Left lung (tissue), 10 donors: ENCODE data around the gene ELAVL1. TPM values are rescaled to one million over a fixed set of nuclear protein-coding genes. Genes with fewer than 3 reads are reported as not detected.

Experiments
- ATAC-seq: fragments of 200-7000 bp; cut with Tn5 transposase; one replicate; pipeline ENCODE4 v1.9.1; 2020; ENCODE audit warnings: moderate library complexity
- DNase-seq, 4 donors: peaks; one replicate each; pipeline ENCODE4 v3.0.0-alpha.2; 2013 to 2020
- H3K27ac ChIP-seq, 2 donors: fragments of 200-600 bp; sonication (generic) in 1 of 2; one replicate each; pipeline versions ENCODE4 v1.5.0 to v1.8.0; 2020 to 2021
- H3K27me3 ChIP-seq, 2 donors: fragments of 200-600 bp; sonication (generic) in 1 of 2; one replicate each; pipeline versions ENCODE4 v1.5.0 to v1.8.0; 2020 to 2021
- H3K36me3 ChIP-seq, 2 donors: fragments of 200-600 bp; sonication (generic) in 1 of 2; one replicate each; pipeline versions ENCODE4 v1.5.0 to v1.8.0; 2020 to 2021
- H3K4me1 ChIP-seq, 2 donors: fragments of 200-600 bp; one replicate each; pipeline ENCODE4 v1.8.0; 2021
- H3K4me3 ChIP-seq, 2 donors: fragments of 200-600 bp; sonication (generic) in 1 of 2; one replicate each; pipeline versions ENCODE4 v1.5.0 to v1.8.0; 2020 to 2021; ENCODE audit warnings: mild to moderate bottlenecking in 1 of 2
- H3K9me3 ChIP-seq, 2 donors: fragments of 200-600 bp; sonication (generic) in 1 of 2; one replicate each; pipeline versions ENCODE4 v1.5.0 to v1.8.0; 2020 to 2021
- intact Hi-C, 2 donors: fragments of 100-400 bp; cut with DNase I; formaldehyde crosslinking; loops; one replicate each; pipeline versions ENCODE4 v1.11.2 to v1.14.2; 2022
- polyA plus RNA-seq, 6 donors: library from polyadenylated mRNA; unstranded; fragments of 120-200 nt; gene quantifications; one replicate each; pipeline ENCODE4 v1.2.1, GENCODE V29; 2013; ENCODE audit not compliant: insufficient read length in 6 of 6
- total RNA-seq, 2 donors: library from RNA; stranded (reverse); fragmentation: NEBNext Ultra II Directional; extraction: Animal tissue kit (Norgen Biotek cat#: 25700); gene quantifications; one replicate each; pipeline ENCODE4 v1.2.1, GENCODE V29; 2021
- TF ChIP-seq, protein P1 (sequence below), 2 donors: fragments of 200-600 bp; sonication (generic) in 1 of 2; IDR thresholded peaks; one replicate each; pipeline versions ENCODE4 v1.5.0 to v1.8.0; 2021; ENCODE audit warnings: antibody characterized with exemption in 2 of 2
- donor health status: DM: no; HTN: yes; CAD: no.
- donor health status: DM: no; HTN: no; CAD: no.

Gene ELAVL1
- total and polyA plus RNA-seq, 8 donors: 64.3 to 76.0 (median 71.2) TPM

GRCh38 chr19:8021374-8021773, 15.9 kb upstream of the ELAVL1 start:
- Histone ChIP-seq H3K4me3 (no peak overlapping the region), H3K27ac (no peak overlapping the region), H3K9me3 (no peaks in the 10 kb centered on the region), H3K27me3 (no peaks in the 10 kb centered on the region), H3K36me3 (no peaks in the 10 kb centered on the region), H3K4me1 (no peaks in the 10 kb centered on the region)
- intact Hi-C loops: no loop called here
- DNase-seq (peak in 1 of 4 donors; percentile 8), ATAC-seq (no peak)
- TF ChIP-seq, protein P1, sequence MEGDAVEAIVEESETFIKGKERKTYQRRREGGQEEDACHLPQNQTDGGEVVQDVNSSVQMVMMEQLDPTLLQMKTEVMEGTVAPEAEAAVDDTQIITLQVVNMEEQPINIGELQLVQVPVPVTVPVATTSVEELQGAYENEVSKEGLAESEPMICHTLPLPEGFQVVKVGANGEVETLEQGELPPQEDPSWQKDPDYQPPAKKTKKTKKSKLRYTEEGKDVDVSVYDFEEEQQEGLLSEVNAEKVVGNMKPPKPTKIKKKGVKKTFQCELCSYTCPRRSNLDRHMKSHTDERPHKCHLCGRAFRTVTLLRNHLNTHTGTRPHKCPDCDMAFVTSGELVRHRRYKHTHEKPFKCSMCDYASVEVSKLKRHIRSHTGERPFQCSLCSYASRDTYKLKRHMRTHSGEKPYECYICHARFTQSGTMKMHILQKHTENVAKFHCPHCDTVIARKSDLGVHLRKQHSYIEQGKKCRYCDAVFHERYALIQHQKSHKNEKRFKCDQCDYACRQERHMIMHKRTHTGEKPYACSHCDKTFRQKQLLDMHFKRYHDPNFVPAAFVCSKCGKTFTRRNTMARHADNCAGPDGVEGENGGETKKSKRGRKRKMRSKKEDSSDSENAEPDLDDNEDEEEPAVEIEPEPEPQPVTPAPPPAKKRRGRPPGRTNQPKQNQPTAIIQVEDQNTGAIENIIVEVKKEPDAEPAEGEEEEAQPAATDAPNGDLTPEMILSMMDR (IDR thresholded peaks at IDR 0.05): no peak

DNA sequence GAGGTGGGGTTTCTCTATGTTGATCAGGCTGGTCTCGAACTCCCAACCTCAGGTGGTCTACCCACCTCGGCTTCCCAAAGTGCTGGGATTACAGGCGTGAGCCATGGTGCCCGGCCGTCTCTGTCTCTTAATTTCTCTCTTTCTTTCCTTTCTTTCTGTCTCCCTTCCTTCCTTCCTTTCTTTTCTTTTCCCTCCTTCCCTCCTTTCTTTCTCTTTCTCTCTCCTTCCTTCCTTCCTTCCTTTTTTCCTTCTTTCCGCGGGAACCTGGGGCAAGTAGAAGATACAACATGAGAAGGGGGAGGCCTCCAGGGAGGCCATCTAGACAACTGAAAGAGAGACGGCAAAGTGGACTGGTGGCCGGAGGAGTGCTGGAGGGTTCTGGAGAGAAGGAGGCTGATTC, 15.2 kb upstream of the ELAVL1 start:
- TF ChIP-seq, protein P1 (IDR thresholded peaks at IDR 0.05): no peak
- intact Hi-C loops: no loop called here
- Histone ChIP-seq H3K4me3 (no peak overlapping the region), H3K27me3 (no peaks in the 10 kb centered on the region), H3K36me3 (no peaks in the 10 kb centered on the region), H3K4me1 (no peaks in the 10 kb centered on the region), H3K27ac (no peak overlapping the region), H3K9me3 (no peaks in the 10 kb centered on the region)
- no peak for ATAC-seq
- peak in 1 of 4 donors; percentile 24 for DNase-seq

- ATAC-seq (peak; percentile 54), DNase-seq (peak in 1 of 4 donors; percentile 37)
- intact Hi-C loops: no loop called here
Measured at GRCh38 chr19:8017808-8018207, 12.4 kb upstream of the ELAVL1 start.

DNA sequence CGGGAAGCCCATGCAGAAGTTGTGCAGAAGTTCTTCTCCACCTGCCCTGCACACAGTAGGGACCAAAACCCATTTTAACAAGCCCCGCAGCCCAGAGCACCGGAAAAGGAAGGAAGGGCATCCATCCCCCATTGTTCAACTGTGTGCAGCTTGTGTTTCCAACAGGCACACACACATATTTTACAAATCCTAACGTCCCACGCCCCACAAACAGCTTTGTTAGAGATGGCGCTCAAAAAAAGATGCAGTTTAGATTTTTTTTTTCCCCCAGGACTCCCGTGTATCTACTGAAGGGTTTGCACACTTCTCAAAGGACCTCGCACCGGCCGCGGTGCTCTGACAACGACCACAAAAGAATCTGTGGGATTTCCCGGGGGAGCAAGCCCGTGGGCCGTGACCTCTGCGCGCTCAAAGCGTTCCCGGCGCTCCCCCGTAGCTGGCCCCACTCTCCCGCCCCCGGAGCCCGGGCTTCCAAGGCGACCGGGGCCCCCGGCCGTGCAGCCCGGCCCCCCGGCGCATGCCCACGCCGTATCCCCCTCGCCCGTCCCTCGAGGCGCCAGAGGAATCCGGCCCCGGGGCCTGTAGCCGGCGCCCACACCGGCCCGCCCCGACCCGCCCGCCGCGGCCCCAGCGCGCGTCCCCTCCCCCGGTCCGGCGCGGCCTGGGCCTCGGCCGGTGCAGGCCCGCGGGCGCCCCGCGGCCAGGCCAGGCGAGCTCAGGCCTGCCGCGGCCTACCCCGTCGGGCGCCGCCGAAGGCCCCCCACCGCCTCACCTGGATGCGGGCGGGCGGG, 523 bp downstream of the ELAVL1 start:
- peaks cover 0 to 1% of the 10 kb centered on the region in 2 donors for H3K36me3 ChIP-seq
- peak overlapping the region; percentile 49 to 75 for H3K4me3 ChIP-seq
- DNase-seq (peak in 1 of 4 donors; percentile 79), ATAC-seq (peak; percentile 4)
- intact Hi-C loops: no loop called here
- H3K4me1 ChIP-seq: peaks cover 33 to 51% of the 10 kb centered on the region in 2 donors
- no peaks in the 10 kb centered on the region for H3K27me3 ChIP-seq
- no peaks in the 10 kb centered on the region for H3K9me3 ChIP-seq
- peak overlapping the region; percentile 33 to 70 for H3K27ac ChIP-seq
- TF ChIP-seq, protein P1 (IDR thresholded peaks at IDR 0.05): no peak

More at GRCh38 chr19:8017808-8018207, 12.4 kb upstream of the ELAVL1 start:
- Histone ChIP-seq H3K4me1 (no peaks in the 10 kb centered on the region), H3K9me3 (no peaks in the 10 kb centered on the region), H3K36me3 (no peaks in the 10 kb centered on the region), H3K4me3 (no peak overlapping the region), H3K27ac (no peak overlapping the region), H3K27me3 (no peaks in the 10 kb centered on the region)
- TF ChIP-seq, protein P1 (IDR thresholded peaks at IDR 0.05): no peak

- peaks cover 0 to 11% of the 10 kb centered on the region in 2 donors for H3K36me3 ChIP-seq
- peak in 1 of 4 donors; percentile 6 for DNase-seq
- H3K9me3 ChIP-seq: no peaks in the 10 kb centered on the region
- peak overlapping the region in 1 of 2 donors; percentile 75 for H3K4me3 ChIP-seq
- no peaks in the 10 kb centered on the region for H3K27me3 ChIP-seq
- TF ChIP-seq, protein P1 (IDR thresholded peaks at IDR 0.05): no peak
- no peak for ATAC-seq
- intact Hi-C loops: no loop called here
- H3K27ac ChIP-seq: no peak overlapping the region
- H3K4me1 ChIP-seq: peaks cover 33 to 58% of the 10 kb centered on the region in 2 donors
Measured at GRCh38 chr19:8004001-8004400, 1.4 kb downstream of the ELAVL1 start.
